Gastroesophageal sphincter (tissue), 3 donors: ENCODE data around the gene MYH6.

Source experiments
- CTCF ChIP-seq, 4 experiments: fragments of 200-600 bp in 2 of 4; fragments of 450-650 bp in 2 of 4; sonication (generic) in 1 of 4; IDR thresholded peaks; one replicate each; pipeline ENCODE4 v1.5.1; 2017 to 2019; ENCODE audit warnings: antibody characterized with exemption in 4 of 4, mild to moderate bottlenecking in 2 of 4, moderate library complexity in 2 of 4
- EP300 ChIP-seq: sonication (generic); formaldehyde crosslinking; IDR thresholded peaks from one replicate; pipeline ENCODE4 v1.6.1; 2017; ENCODE audit warnings: antibody characterized with exemption, mild to moderate bottlenecking
- POLR2A ChIP-seq, 2 donors: fragments of 450-650 bp; IDR thresholded peaks; one replicate each; pipeline ENCODE4 v1.6.1; 2017; ENCODE audit warnings: antibody characterized with exemption in 2 of 2, mild to moderate bottlenecking in 2 of 2, moderate library complexity in 1 of 2
- POLR2AphosphoS5 ChIP-seq: sonication (generic); formaldehyde crosslinking; IDR thresholded peaks from one replicate; pipeline ENCODE4 v1.6.1; 2017; ENCODE audit warnings: antibody characterized with exemption

- no peak for TF ChIP-seq CTCF (IDR thresholded peaks at IDR 0.05)
- TF ChIP-seq POLR2AphosphoS5, result no peak
- TF ChIP-seq POLR2A (IDR thresholded peaks at IDR 0.05), result no peak
- no peak for TF ChIP-seq EP300
These were observed 38.3 kb upstream of the MYH6 start for GRCh38 chr14:23446291-23446851.
